ENCODE measurements around the gene KRTAP10-8.
"Not testable (repeated sequence)": the region's sequence is repeated elsewhere in the genome, so short reads cannot be mapped to it uniquely, and the experiment has no call there.

The KRTAP10-8 gene

DNA sequence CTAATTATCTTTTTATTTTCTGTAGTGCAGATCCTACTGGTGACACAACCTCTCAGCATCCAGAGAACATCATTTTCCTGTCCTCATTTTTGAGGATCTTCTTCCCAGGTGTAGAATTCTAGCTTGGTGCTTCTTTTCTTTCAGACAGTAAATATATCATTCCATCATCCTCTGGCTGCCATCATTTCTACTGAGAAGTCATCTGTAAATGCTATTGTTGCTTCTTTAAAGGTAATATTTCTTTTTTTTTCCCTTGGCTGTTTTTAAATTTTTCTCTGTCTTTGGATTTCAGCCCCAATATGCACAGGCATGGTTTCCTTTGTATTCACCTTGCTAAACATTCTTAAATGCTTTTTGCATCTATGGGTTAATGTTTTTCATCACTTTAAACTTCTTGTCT, 11.7 kb downstream of the KRTAP10-8 start:
- DNase-seq, result no peak

DNA sequence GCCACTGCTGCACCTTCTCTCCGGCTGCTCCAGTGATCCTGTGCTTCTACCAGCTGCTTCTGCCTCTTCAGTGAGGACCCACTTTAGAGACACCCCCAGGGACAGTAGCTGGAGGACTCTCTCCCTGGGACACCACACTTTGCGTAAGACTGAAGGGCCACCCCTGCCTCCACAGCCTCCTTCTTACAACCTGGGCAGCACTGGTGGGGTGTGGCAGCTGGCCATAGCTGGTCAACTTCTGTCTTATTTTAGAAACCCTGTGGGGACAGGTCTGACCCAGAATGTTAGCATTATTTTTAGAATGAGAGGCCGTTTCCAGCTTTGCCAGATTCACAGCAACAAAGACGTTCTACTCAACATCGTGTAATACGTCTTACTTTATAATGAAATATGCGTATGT, 13.9 kb downstream of the KRTAP10-8 start:
- DNase-seq, result no peak

DNA sequence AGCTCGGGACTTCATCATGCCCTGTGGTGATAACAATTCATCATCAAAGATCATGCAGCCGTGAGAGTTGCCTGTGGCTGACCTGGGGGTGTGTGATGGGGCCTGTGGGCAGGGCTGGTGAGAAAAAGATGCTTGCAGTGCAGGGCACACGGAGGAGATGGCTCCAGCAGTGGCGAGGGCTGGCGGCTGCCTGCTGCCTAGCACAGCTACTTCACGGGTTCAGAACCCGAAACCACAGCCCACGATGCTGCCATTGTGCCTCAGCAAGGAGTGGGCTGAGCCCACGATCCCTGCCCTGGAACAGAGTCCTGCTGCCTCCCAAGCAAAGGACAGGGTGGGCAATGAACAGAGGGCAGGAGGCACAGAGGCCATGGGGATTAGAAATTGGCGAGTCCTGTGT, 14.4 kb downstream of the KRTAP10-8 start:
- no peak for DNase-seq

DNA sequence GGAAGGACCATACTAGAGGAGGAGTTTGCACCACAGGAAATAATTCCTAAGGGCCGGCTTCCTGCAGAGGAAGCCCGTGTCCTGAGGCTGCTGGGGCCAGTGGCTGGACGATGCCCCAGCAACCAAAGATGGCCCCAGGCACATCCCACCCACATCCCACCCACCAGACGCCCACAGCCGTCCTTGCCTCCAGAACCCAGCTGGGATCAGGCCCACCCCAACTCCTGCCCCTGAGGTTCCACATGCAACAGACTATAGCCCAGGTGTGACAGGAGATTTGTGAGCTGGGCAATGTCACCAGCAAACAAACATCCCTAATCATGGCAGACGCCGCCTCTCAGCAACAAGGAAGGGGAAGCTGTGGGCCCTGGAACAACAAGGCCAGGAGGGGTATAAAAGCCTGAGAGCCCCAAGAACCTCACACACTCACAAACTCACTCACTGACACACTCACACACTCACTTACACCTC, 14.8 kb downstream of the KRTAP10-8 start, which contains the start of gene KRTAP10-9:
TSS of gene KRTAP10-9 (plus strand) at position 421 of the 471 bp plus-strand sequence. CDS start 79 bp downstream, outside the sequence.
- DNase-seq, result no peak

DNA sequence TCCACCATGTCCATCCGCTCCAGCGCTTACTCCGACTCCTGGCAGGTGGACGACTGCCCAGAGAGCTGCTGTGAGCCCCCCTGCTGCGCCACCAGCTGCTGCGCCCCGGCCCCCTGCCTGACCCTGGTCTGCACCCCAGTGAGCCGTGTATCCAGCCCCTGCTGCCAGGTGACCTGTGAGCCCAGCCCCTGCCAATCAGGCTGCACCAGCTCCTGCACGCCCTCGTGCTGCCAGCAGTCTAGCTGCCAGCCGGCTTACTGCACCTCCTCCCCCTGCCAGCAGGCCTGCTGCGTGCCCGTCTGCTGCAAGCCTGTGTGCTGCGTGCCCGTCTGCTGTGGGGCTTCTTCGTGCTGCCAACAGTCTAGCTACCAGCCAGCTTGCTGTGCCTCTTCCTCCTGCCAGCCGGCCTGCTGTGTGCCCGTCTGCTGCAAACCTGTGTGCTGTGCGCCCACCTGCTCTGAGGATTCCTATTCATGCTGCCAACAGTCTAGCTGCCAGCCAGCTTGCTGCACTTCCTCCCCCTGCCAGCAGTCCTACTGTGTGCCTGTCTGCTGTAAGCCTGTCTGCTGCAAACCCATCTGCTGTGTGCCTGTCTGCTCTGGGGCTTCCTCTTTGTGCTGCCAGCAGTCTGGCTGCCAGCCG, 15.4 kb downstream of the KRTAP10-8 start:
- not testable (repeated sequence) for DNase-seq

DNA sequence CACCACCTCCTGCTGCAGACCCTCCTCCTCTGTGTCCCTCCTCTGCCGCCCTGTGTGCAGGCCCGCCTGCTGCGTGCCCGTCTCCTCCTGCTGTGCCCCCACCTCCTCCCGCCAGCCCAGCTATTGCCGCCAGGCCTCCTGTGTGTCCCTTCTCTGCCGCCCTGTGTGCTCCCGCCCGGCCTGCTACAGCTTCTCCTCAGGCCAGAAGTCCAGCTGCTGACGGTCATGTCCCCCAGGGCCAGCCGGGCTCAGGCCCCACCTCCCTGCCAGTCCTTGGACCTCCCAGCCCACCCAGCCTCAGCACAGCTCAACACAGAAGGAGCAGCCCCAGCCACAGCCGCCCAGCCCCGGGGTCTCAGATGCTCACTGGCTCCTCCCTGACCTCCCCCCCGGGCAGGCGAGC, 16.0 kb downstream of the KRTAP10-8 start:
- DNase-seq, result peak; percentile 57

DNA sequence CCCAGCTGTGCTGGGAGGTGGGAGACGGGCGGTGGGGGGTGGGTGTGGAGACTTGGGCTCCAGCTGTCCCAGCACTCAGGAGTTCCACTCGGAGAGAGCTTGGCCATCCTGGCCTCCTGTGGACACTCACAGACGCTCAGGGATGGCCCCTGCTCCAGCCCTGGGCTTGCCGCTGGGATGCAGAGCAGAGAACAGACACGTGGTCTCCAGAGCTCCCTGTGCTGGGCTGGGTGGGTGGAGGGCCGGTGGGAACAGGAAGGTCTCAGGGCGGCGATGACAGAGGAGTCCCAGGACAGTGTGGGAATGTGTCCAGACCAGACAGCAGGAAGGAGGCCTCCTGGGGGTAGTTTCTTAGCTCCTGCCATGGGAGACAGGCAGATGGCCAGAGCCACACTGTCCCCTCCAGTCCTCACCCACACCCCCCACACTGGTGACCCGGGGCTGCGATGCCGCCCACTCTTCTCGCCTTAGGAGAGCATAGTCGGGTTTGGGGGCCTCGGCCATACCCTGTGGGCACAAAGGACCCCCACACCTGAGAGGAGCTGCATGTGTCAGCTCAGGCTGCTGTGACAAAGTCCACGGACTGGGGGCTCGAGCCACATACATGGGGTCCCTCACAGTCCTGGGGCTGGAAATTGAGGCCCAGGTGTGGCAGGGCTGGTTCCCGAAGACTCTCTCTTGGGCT, 17.0 kb downstream of the KRTAP10-8 start:
- no peak for DNase-seq

DNA sequence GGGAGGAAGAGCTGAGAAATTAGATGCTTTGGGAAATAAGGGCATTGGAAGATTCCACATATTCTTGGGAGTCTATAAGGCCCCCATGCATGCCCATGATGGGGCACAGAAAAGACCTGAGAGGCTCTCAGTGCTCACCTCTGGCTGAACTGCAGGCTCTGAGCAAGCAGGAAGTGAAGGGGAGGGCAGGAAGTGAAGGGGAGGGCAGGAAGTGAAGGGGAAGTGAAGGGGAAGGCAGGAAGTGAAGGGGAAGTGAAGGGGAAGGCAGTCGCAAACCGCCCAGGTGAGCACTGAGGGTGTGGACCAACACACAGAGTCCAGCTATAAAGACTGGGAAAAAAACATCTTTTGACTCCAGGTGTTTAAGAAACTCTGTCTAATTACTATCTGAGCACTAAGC, 18.6 kb downstream of the KRTAP10-8 start:
- no peak for DNase-seq

DNA sequence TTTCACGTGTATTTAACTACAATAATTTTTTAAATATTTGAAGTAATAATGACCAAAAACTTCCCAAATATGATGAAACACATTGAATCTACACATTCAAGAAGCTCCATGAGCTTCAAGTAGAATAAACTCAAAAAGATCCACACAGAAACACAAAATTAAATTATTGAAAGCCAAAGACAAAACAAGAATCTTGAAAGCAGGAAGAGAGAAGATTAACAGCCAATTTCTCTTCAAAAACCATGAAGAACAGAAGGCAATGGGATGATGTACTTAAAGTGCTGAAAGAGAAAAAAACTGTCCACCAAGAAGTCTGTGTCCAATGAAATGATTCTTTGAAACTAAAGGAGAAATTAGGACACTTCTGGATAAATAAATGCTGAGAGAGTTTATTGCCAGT, 20.2 kb downstream of the KRTAP10-8 start:
- no peak for DNase-seq

DNA sequence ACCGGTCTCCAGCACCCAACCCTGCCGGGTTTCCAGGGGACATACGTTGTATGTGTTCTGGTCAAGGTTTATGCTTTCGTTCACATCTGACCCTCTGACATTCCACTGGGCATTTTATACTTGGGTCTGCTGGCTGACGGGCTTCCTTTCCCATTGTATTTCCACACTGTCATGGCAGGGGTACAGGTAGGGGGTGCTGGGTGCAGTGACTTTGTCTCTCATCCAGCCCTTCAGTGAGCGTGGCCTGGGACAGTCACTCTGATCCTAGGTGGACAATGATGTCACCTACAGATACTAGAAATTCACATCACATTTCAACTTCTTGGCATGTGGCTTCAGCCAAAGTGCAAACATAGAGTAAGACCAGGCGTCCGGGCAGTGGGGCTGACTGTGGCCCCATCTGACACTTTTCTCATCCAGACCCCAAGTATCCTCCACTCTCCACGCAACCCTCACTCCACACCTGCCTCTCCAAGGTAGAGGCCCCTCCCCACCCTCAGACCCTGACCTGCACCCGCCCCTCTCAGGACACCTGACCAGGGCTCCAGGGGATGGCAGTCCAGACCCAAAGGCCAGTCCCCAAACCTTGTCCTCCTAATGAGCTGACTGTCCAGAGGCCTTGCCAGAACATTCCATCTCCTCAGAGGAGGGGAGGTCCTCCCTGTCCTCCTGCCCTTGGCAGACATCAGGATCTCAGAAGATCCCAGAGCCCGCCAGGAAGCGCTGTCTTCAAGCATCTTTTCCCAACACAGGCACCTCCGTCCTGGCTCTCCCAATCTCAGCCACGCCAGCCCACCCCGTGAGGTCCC, 24.5 kb downstream of the KRTAP10-8 start:
- no peak for DNase-seq

DNA sequence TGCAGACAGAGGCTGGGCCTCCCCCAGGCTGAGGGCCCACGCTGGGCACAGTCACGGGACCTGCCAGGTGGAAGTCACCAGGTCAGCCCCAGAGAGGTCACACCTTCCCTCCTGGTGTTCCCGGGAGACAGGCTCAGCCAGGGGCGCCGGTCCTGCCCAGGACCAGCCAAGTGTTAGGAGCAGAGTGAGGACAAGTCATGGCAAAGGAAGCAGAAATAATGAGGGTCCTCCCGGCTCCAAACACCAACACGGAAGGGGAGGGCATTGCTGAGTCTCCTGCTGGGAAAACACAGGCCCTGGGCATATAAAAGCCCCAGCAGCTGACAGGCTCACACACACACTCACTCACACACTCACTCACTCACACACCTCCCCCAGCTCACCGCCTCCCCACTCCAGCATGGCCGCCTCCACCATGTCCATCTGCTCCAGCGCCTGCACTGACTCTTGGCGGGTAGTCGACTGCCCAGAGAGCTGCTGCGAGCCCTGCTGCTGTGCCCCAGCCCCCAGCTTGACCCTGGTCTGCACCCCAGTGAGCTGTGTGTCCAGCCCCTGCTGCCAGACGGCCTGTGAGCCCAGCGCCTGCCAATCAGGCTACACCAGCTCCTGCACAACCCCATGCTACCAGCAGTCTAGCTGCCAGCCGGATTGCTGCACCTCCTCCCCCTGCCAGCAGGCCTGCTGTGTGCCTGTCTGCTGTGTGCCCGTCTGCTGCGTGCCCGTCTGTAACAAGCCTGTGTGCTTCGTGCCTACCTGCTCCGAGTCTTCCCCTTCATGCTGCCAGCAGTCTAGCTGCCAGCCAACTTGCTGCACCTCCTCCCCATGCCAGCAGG, 25.4 kb downstream of the KRTAP10-8 start, which contains the start of gene KRTAP10-10:
TSS of gene KRTAP10-10 (plus strand) at position 339 of the 833 bp plus-strand sequence. CDS start at position 401, 62 bp downstream.
- peak; percentile 81 for DNase-seq

DNA sequence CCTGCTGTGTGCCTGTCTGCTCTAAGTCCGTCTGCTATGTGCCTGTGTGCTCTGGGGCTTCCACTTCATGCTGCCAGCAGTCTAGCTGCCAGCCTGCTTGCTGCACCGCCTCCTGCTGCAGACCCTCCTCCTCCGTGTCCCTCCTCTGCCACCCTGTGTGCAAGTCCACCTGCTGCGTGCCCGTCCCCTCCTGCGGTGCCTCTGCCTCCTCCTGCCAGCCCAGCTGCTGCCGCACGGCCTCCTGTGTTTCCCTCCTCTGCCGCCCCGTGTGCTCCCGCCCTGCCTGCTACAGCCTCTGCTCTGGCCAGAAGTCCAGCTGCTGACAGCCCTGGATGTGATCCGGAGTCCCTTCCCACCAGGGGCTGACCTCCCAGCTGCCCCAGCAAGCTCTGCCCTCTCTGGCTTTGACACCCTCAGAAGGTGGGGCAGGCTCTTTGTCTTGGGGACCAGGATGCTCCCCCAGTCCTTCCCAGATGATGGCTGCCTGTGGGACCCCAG, 26.0 kb downstream of the KRTAP10-8 start:
- DNase-seq, result not testable (repeated sequence)

DNA sequence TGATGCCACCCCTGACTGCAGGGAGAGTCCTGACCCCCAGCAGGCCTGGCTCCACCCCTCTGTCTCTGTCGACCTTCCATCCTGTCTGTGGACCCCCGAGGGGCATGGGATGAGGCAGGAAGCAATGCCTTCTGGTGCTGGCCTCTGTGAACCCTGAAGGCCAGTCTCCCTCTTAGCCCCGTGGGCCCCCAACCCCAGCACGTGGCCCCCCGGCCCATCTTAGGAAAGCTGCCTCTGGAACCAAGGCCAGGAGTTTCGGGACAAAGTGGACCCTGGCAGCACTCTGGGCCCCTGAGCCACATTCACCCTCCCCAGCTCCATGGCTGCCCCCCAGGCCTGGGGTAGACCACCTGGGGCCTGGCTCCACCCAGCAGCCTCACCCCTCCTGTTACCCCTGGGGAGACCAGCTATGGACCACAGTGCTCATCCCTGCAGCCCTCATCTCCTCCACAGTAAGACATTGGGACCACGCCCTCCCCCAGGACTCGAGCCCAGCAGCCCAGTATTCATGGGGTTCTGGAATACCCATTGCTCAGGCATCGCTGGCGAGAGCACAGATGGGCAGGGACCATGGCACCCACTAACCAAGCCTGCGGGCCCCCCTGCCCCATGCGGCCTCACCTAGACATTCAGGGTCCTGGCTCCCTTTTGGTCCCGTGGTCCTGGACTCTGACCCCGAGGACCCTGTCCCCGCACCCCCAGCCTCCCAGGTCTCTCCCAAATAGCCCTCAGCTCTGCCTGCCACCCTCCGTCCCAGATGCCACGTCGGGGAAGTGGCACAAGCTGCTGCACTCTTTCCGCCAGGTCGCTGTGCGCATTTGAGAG, 26.8 kb downstream of the KRTAP10-8 start:
- not testable (repeated sequence) for DNase-seq

DNA sequence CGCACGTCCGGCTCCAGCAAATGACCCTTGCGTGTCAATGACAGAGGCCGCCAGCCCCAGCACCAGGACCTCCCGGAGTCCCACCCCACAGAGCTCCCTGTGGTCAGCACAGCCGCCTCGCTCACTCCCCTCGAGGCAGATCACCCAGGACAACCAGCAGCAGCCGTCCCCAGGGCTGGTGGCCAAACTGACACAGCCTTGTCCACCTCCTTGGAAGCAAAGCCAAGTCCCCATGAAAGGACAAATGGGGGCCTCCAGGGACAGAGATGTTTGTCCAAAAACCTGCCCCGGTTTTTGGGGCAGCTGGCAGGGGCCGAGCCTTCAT, 27.4 kb downstream of the KRTAP10-8 start:
- DNase-seq, result no peak

DNA sequence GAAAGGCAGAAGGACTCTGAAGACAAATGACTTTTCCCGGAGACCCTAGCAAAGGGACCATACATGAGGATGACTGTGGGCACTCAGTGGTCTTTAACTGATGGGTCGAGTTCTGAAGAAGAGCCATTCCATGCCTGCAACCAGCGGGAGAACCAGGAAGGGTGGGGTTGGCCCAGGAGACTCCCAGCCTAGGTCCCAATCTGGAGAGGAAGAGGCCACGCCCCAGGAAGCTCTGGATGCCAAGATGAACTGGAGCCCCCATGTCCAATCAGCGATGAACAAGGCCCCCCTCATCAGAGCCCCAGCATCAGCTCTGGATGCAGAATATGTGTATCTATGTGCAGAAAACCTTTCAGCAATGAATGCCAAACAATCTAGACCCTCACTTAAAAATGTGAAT, 28.9 kb downstream of the KRTAP10-8 start:
- DNase-seq, result no peak

DNA sequence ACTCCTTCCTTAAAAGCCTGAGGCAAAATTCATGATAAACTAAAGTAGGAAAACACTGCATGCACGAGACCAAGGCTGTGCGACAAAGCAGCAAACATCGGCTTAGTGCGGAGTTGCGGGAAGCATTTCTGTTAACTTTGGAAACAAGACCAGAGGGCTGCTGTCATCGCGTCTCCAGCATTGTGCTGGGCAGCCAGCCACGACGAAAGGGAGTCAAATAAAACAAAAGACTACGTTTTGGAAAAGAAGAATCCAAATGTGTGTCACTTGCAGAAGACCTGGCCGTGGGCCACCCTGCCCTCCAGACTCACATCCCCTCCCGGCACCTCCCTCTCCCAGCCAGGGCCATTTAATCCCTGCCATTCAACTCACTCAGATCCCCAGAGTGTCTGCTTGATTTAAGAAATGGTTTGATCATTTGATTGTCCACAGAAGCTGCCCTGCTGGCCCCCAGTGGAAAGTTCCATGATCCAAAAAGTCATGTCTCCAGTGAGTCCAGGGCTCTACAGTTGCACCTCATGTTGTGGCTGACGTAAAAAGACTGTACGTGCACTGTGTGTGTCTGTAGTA, 31.9 kb downstream of the KRTAP10-8 start:
- no peak for DNase-seq

DNA sequence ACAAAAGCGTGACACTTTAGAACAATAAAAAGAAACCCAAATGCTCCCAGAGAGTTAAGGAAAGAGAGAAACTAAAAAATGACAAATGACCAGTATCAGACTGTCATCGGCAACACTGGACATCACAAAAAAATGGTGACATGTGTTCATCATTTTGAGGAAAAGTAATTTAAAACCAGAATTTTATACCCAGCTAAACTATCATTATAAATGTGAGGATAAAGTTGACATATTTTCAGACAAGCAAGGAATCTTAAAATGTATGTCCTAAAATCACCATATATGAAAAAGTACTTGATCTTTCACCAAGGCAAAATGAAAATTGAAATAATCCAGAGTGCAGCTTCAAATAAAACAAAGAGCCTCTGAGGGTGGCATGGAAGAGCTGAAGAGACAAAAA, 33.0 kb downstream of the KRTAP10-8 start:
- no peak for DNase-seq

DNA sequence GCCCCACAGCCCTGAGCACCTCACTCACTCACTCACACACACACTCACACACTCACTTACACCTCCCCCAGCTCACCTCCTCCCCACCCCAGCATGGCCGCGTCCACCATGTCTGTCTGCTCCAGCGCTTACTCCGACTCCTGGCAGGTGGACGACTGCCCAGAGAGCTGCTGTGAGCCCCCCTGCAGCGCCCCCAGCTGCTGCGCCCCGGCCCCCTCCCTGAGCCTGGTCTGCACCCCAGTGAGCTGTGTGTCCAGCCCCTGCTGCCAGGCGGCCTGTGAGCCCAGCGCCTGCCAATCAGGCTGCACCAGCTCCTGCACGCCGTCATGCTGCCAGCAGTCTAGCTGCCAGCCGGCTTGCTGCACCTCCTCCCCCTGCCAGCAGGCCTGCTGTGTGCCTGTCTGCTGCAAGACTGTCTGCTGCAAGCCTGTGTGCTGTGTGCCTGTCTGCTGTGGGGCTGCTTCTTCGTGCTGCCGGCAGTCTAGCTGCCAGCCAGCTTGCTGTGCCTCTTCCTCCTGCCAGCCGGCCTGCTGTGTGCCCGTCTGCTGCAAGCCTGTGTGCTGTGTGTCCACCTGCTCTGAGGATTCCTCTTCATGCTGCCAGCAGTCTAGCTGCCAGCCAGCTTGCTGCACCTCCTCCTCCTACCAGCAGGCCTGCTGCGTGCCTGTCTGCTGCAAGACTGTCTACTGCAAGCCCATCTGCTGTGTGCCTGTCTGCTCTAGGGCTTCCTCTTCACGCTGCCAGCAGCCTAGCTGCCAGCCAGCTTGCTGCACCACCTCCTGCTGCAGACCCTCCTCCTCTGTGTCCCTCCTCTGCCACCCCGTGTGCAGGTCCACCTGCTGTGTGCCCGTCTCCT, 34.7 kb downstream of the KRTAP10-8 start, which contains the start of gene KRTAP10-11:
TSS of gene KRTAP10-11 (plus strand) at position 49 of the 856 bp plus-strand sequence. CDS start at position 94, 45 bp downstream.
- not testable (repeated sequence) for DNase-seq

DNA sequence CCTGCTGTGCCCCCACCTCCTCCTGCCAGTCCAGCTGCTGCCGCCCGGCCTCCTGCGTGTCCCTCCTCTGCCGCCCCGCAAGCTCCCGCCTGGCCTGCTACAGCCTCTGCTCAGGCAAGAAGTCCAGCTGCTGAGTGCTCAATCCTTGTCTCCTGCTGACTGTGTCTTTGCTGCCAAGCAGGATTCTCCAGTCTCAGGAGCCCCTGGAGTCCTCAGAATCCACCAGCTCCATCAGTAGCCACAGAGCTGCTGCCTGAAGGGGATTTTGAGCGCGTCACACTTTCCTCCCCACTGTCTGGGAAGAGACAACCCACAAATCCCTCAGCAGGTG, 35.3 kb downstream of the KRTAP10-8 start:
- peak; percentile 48 for DNase-seq
